NB4 (cell line): ENCODE results near the gene SESN1.

Experiments
- MYC ChIP-seq: IDR thresholded peaks from 2 replicates; pipeline ENCODE4 v1.6.1; 2011; ENCODE audit warnings: low read depth, low read length
- POLR2A ChIP-seq: IDR thresholded peaks from 2 replicates; pipeline ENCODE4 v1.6.1; 2011; ENCODE audit warnings: mild to moderate bottlenecking; ENCODE audit not compliant: insufficient read length; ENCODE audit errors: extremely low read depth
- TF ChIP-seq, protein P1 (sequence below): IDR thresholded peaks from one replicate; pipeline ENCODE4 v1.5.1; 2012; ENCODE audit warnings: low read depth, low read length
- TF ChIP-seq, protein P2 (sequence below): IDR thresholded peaks from 2 replicates; pipeline ENCODE4 v1.6.1; 2011; ENCODE audit warnings: low read depth, low read length

DNA sequence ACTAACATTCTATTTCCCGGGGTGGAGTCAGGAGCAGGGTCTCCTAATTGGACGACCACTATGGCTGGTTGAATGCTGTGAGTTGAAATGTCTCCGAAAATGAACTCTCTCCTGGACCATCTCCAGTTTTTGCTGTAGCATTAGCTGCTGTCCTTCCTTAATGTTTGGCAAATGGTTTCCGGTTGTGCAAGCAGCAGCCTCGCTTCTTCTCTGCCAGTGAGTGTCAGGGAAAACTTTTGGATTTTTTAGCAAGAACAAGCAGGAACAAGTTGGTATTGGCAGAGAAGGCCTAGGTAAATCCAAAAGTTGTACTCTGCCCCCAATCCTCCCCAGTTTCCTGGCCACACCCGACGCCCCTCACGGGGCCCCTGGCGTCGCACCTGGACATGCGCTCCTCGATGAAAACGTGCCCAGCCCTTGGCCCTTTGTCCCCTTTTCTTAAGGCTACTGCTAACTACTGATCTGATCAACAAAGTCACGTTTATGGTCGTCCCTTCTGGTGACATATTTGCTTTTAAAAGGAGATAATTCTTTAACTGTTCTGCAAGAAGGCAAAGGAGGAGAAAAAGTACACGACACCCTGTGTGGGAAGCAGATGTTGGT, 143.2 kb downstream of the SESN1 start:
- TF ChIP-seq POLR2A (no peak), MYC (no peak)
- TF ChIP-seq, protein P1, sequence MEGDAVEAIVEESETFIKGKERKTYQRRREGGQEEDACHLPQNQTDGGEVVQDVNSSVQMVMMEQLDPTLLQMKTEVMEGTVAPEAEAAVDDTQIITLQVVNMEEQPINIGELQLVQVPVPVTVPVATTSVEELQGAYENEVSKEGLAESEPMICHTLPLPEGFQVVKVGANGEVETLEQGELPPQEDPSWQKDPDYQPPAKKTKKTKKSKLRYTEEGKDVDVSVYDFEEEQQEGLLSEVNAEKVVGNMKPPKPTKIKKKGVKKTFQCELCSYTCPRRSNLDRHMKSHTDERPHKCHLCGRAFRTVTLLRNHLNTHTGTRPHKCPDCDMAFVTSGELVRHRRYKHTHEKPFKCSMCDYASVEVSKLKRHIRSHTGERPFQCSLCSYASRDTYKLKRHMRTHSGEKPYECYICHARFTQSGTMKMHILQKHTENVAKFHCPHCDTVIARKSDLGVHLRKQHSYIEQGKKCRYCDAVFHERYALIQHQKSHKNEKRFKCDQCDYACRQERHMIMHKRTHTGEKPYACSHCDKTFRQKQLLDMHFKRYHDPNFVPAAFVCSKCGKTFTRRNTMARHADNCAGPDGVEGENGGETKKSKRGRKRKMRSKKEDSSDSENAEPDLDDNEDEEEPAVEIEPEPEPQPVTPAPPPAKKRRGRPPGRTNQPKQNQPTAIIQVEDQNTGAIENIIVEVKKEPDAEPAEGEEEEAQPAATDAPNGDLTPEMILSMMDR = no peak
- TF ChIP-seq, protein P2, sequence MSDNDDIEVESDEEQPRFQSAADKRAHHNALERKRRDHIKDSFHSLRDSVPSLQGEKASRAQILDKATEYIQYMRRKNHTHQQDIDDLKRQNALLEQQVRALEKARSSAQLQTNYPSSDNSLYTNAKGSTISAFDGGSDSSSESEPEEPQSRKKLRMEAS = no peak
